GM23338 (cell line): Measurements from ENCODE around the gene ZNF287. TPM values are rescaled to one million over a fixed set of nuclear protein-coding genes. Genes with fewer than 3 reads are reported as not detected.

Source experiments
- ATAC-seq: fragments of 200-7000 bp; cut with Tn5 transposase; 3 replicates; pipeline ENCODE4 v1.9.1; 2020
- DNase-seq: peaks from one replicate; pipeline ENCODE4 v3.0.0-alpha.2; 2015; ENCODE audit warnings: low spot score
- H2AFZ ChIP-seq: fragments of 200-600 bp; sonication (generic); 2 replicates; pipeline ENCODE4 v1.8.0; 2016; ENCODE audit warnings: antibody characterized with exemption, mild to moderate bottlenecking, moderate library complexity
- H3F3A ChIP-seq: fragments of 200-600 bp; sonication (generic); replicated peaks from 2 replicates; pipeline ENCODE4 v1.8.0; 2017; ENCODE audit warnings: antibody characterized with exemption, mixed run types, low read depth
- H3K27ac ChIP-seq: fragments of 200-600 bp; sonication (generic); 2 replicates; pipeline ENCODE4 v1.6.1; 2016; ENCODE audit warnings: low read depth
- H3K27me3 ChIP-seq: fragments of 200-600 bp; sonication (generic); 2 replicates; pipeline ENCODE4 v1.8.0; 2016; ENCODE audit warnings: mild to moderate bottlenecking, mixed run types, moderate library complexity; ENCODE audit not compliant: insufficient read depth
- H3K36me3 ChIP-seq: fragments of 200-600 bp; sonication (generic); 2 replicates; pipeline ENCODE4 v1.8.0; 2016; ENCODE audit warnings: mild to moderate bottlenecking; ENCODE audit not compliant: insufficient read depth
- H3K4me1 ChIP-seq: fragments of 200-600 bp; sonication (generic); 2 replicates; pipeline ENCODE4 v1.8.0; 2016; ENCODE audit warnings: mild to moderate bottlenecking, moderate library complexity; ENCODE audit not compliant: insufficient read depth
- H3K4me2 ChIP-seq: fragments of 200-600 bp; sonication (generic); 2 replicates; pipeline ENCODE4 v1.7.1; 2017; ENCODE audit warnings: mixed run types
- H3K4me3 ChIP-seq: fragments of 200-600 bp; sonication (generic); 2 replicates; pipeline ENCODE4 v1.6.1; 2016; ENCODE audit warnings: mixed run types
- H3K79me2 ChIP-seq: fragments of 200-600 bp; sonication (generic); replicated peaks from 2 replicates; pipeline ENCODE4 v1.8.0; 2017; ENCODE audit warnings: mild to moderate bottlenecking; ENCODE audit not compliant: insufficient read depth
- H3K9me2 ChIP-seq: fragments of 200-600 bp; sonication (generic); 2 replicates; pipeline ENCODE4 v1.8.0; 2017; ENCODE audit not compliant: insufficient read depth
- H4K20me1 ChIP-seq: fragments of 200-600 bp; sonication (generic); replicated peaks from 2 replicates; pipeline ENCODE4 v1.8.0; 2017; ENCODE audit warnings: mild to moderate bottlenecking; ENCODE audit not compliant: insufficient read depth
- H3K27ac Mint-ChIP-seq: 2 replicates; pipeline ENCODE4 v1.8.0; 2020; ENCODE audit warnings: inconsistent platforms, mild to moderate bottlenecking, moderate library complexity, mixed read lengths
- H3K27me3 Mint-ChIP-seq: 3 replicates; pipeline ENCODE4 v1.8.0; 2022; ENCODE audit warnings: low read depth, mild to moderate bottlenecking, moderate library complexity, mixed read lengths, inconsistent platforms; ENCODE audit not compliant: insufficient read depth, poor library complexity
- H3K36me3 Mint-ChIP-seq: 3 replicates; pipeline ENCODE4 v1.8.0; 2021; ENCODE audit warnings: low read depth, mild to moderate bottlenecking, inconsistent platforms, moderate library complexity, mixed read lengths
- H3K4me1 Mint-ChIP-seq: 3 replicates; pipeline ENCODE4 v1.8.0; 2020; ENCODE audit warnings: mild to moderate bottlenecking, inconsistent platforms, mixed read lengths
- H3K4me3 Mint-ChIP-seq: 3 replicates; pipeline ENCODE4 v1.8.0; 2021; ENCODE audit warnings: moderate library complexity, mild to moderate bottlenecking, inconsistent platforms, mixed read lengths
- H3K9me3 Mint-ChIP-seq: 3 replicates; pipeline ENCODE4 v1.8.0; 2020; ENCODE audit warnings: moderate library complexity, mild to moderate bottlenecking, inconsistent platforms, mixed read lengths
- CREB1 ChIP-seq: fragments of 250-450 bp; sonication (Bioruptor Pico); IDR thresholded peaks from 2 replicates; pipeline ENCODE4 v1.5.0; 2020; ENCODE audit warnings: low read depth, mild to moderate bottlenecking, moderate library complexity
- CTCF ChIP-seq, 2 experiments: fragments of 200-600 bp in 1 of 2; sonication (generic) in 1 of 2; conservative IDR thresholded peaks; 2 replicates each; pipeline versions ENCODE4 v1.5.1 to v1.6.1; 2016 to 2017; ENCODE audit warnings: antibody characterized with exemption in 2 of 2, low read depth in 2 of 2, mild to moderate bottlenecking in 2 of 2, moderate library complexity in 1 of 2
- EZH2 ChIP-seq: fragments of 200-600 bp; sonication (generic); IDR thresholded peaks from one replicate; pipeline ENCODE4 v1.8.0; 2017; ENCODE audit warnings: antibody characterized with exemption, mild to moderate bottlenecking, low read depth; ENCODE audit not compliant: unreplicated experiment
- NANOG ChIP-seq: IDR thresholded peaks from 2 replicates; pipeline ENCODE4 v1.6.1; 2016; ENCODE audit warnings: antibody characterized with exemption, borderline replicate concordance
- POLR2AphosphoS5 ChIP-seq: IDR thresholded peaks from 2 replicates; pipeline ENCODE4 v1.6.1; 2016; ENCODE audit warnings: antibody characterized with exemption, low read depth
- REST ChIP-seq: IDR thresholded peaks from one replicate; pipeline ENCODE4 v1.6.1; 2018; ENCODE audit warnings: antibody characterized with exemption; ENCODE audit not compliant: unreplicated experiment
- STAT1 ChIP-seq: IDR thresholded peaks from one replicate; pipeline ENCODE4 v1.6.1; 2016; ENCODE audit warnings: antibody characterized with exemption; ENCODE audit not compliant: unreplicated experiment
- ZNF331 ChIP-seq: fragments of 250-450 bp; sonication (Bioruptor Pico); IDR thresholded peaks from 2 replicates; pipeline ENCODE4 v1.5.0; 2020; ENCODE audit warnings: low read depth, mild to moderate bottlenecking, moderate library complexity
- polyA plus RNA-seq: library from polyadenylated mRNA; unstranded; fragments of >200 nt; fragmentation: Nextera tagmentation; extraction: Ambion mirVana; gene quantifications from 2 replicates; pipeline ENCODE4 v1.2.1, GENCODE V29; 2016
- total RNA-seq: library from RNA; depleted of rRNA; stranded (reverse); fragments of >200 nt; shearing (Covaris generic); gene quantifications from 2 replicates; pipeline ENCODE4 v1.2.3, GENCODE V29; 2014
- TF ChIP-seq, protein P1 (sequence below): fragments of 250-450 bp; sonication (Bioruptor Pico); IDR thresholded peaks from 2 replicates; pipeline ENCODE4 v1.5.0; 2020; ENCODE audit warnings: mild to moderate bottlenecking, moderate library complexity

Gene ZNF287
- total and polyA plus RNA-seq, 2 experiments from 2014 or later, result 5.1 to 8.0 TPM

- TF ChIP-seq, protein P1, sequence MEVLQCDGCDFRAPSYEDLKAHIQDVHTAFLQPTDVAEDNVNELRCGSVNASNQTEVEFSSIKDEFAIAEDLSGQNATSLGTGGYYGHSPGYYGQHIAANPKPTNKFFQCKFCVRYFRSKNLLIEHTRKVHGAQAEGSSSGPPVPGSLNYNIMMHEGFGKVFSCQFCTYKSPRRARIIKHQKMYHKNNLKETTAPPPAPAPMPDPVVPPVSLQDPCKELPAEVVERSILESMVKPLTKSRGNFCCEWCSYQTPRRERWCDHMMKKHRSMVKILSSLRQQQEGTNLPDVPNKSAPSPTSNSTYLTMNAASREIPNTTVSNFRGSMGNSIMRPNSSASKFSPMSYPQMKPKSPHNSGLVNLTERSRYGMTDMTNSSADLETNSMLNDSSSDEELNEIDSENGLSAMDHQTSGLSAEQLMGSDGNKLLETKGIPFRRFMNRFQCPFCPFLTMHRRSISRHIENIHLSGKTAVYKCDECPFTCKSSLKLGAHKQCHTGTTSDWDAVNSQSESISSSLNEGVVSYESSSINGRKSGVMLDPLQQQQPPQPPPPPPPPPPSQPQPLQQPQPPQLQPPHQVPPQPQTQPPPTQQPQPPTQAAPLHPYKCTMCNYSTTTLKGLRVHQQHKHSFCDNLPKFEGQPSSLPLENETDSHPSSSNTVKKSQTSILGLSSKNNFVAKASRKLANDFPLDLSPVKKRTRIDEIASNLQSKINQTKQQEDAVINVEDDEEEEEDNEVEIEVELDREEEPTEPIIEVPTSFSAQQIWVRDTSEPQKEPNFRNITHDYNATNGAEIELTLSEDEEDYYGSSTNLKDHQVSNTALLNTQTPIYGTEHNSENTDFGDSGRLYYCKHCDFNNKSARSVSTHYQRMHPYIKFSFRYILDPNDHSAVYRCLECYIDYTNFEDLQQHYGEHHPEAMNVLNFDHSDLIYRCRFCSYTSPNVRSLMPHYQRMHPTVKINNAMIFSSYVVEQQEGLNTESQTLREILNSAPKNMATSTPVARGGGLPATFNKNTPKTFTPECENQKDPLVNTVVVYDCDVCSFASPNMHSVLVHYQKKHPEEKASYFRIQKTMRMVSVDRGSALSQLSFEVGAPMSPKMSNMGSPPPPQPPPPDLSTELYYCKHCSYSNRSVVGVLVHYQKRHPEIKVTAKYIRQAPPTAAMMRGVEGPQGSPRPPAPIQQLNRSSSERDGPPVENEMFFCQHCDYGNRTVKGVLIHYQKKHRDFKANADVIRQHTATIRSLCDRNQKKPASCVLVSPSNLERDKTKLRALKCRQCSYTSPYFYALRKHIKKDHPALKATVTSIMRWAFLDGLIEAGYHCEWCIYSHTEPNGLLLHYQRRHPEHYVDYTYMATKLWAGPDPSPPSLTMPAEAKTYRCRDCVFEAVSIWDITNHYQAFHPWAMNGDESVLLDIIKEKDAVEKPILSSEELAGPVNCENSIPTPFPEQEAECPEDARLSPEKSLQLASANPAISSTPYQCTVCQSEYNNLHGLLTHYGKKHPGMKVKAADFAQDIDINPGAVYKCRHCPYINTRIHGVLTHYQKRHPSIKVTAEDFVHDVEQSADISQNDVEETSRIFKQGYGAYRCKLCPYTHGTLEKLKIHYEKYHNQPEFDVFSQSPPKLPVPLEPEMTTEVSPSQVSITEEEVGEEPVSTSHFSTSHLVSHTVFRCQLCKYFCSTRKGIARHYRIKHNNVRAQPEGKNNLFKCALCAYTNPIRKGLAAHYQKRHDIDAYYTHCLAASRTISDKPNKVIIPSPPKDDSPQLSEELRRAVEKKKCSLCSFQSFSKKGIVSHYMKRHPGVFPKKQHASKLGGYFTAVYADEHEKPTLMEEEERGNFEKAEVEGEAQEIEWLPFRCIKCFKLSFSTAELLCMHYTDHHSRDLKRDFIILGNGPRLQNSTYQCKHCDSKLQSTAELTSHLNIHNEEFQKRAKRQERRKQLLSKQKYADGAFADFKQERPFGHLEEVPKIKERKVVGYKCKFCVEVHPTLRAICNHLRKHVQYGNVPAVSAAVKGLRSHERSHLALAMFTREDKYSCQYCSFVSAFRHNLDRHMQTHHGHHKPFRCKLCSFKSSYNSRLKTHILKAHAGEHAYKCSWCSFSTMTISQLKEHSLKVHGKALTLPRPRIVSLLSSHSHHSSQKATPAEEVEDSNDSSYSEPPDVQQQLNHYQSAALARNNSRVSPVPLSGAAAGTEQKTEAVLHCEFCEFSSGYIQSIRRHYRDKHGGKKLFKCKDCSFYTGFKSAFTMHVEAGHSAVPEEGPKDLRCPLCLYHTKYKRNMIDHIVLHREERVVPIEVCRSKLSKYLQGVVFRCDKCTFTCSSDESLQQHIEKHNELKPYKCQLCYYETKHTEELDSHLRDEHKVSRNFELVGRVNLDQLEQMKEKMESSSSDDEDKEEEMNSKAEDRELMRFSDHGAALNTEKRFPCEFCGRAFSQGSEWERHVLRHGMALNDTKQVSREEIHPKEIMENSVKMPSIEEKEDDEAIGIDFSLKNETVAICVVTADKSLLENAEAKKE (CRISPR knock-in tag), result no peak
Observed at GRCh38 chr17:16537130-16537458, 31.9 kb downstream of the ZNF287 start (continued).

DNA sequence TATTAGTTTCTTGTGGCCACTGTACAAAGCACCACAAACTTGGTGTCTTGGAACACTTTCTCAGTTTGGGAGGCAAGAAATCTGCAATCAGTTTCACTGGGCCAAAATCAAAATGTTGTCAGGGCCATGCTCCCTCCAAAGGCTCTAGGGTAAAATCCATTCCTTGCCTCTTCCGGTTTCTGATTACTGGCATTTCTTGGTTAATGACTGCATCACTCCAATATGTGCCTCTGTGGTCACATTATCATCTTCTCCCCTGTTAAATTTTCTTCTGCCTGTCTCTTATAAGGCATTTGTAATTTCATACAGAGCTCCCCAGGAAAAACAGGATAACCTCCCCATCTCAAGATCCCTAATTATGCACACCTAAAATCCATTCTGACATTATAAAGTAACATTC is 34.8 kb downstream of the ZNF287 start:
- no peaks in the 10 kb centered on the region for H3K36me3 Mint-ChIP-seq
- Histone ChIP-seq H3K4me2 (no peak overlapping the region), H3K27me3 (no peaks in the 10 kb centered on the region), H3F3A (no peaks in the 10 kb centered on the region), H3K4me3 (no peak overlapping the region), H4K20me1 (no peaks in the 10 kb centered on the region), H3K9me2 (no peaks in the 10 kb centered on the region), H2AFZ (no peak overlapping the region), H3K36me3 (no peaks in the 10 kb centered on the region), H3K4me1 (peaks cover 9% of the 10 kb centered on the region), H3K79me2 (no peaks in the 10 kb centered on the region), H3K27ac (no peak overlapping the region)
- no peak overlapping the region for H3K27ac Mint-ChIP-seq
- peaks cover 4% of the 10 kb centered on the region; the same call in 1 of the 3 replicates for H3K4me1 Mint-ChIP-seq
- peaks cover 3% of the 10 kb centered on the region; the same call in 1 of the 3 replicates for H3K9me3 Mint-ChIP-seq
- H3K4me3 Mint-ChIP-seq, result no peak overlapping the region
- peaks cover 2% of the 10 kb centered on the region for H3K27me3 Mint-ChIP-seq
- DNase-seq, result no peak
- ATAC-seq, result no peak
- no peak for TF ChIP-seq POLR2AphosphoS5
- no peak for TF ChIP-seq REST
- TF ChIP-seq STAT1, result no peak
- no peak for TF ChIP-seq CTCF (conservative IDR thresholded peaks at IDR 0.05; ENCODE audit: low read depth in 2 of 2)
- no peak for TF ChIP-seq NANOG
- TF ChIP-seq CREB1 (CRISPR knock-in tag), result no peak
- TF ChIP-seq EZH2, result no peak
- no peak for TF ChIP-seq ZNF331 (CRISPR knock-in tag)
